Gastrocnemius medialis (tissue), 4 donors: ENCODE measurements around the gene CISD1. TPM values are rescaled to one million over a fixed set of nuclear protein-coding genes. Genes with fewer than 3 reads are reported as not detected.

Source experiments
- ATAC-seq, 2 donors: fragments of 150-250 bp; one replicate each; pipeline ENCODE4 v1.9.1; 2016
- DNase-seq, 2 donors: peaks; one replicate each; pipeline ENCODE4 v3.0.0-alpha.2; 2019
- H3K27ac ChIP-seq, 4 donors: fragments of 200-600 bp; sonication (generic); 1 replicate in 1 of 4; 2 replicates in 3 of 4; pipeline ENCODE4 v1.5.1; 2016 to 2018; ENCODE audit warnings: mild to moderate bottlenecking in 2 of 4, moderate library complexity in 1 of 4
- H3K27me3 ChIP-seq, 3 donors: fragments of 200-600 bp; sonication (generic) in 2 of 3; 1 replicate in 1 of 3; 2 replicates in 2 of 3; pipeline versions ENCODE4 v1.5.1 to v1.6.0; 2016 to 2019; ENCODE audit warnings: mild to moderate bottlenecking in 1 of 3, moderate library complexity in 1 of 3
- H3K36me3 ChIP-seq, 2 donors: fragments of 200-600 bp; sonication (generic) in 1 of 2; one replicate each; pipeline ENCODE4 v1.5.1; 2017 to 2018
- H3K4me1 ChIP-seq, 2 donors: fragments of 200-600 bp; sonication (generic) in 1 of 2; one replicate each; pipeline ENCODE4 v1.5.1; 2016 to 2017; ENCODE audit warnings: mild to moderate bottlenecking in 2 of 2
- H3K4me3 ChIP-seq, 4 donors: fragments of 200-600 bp; sonication (generic) in 3 of 4; 1 replicate in 1 of 4; 2 replicates in 3 of 4; pipeline ENCODE4 v1.5.1; 2016 to 2019; ENCODE audit warnings: mild to moderate bottlenecking in 2 of 4
- H3K9me3 ChIP-seq, 3 donors: fragments of 200-600 bp; sonication (generic) in 2 of 3; 1 replicate in 1 of 3; 2 replicates in 2 of 3; pipeline ENCODE4 v1.5.1; 2016 to 2019
- CTCF ChIP-seq, 5 experiments: fragments of 450-650 bp in 3 of 5; fragments of 200-600 bp in 2 of 5; sonication (generic) in 2 of 5; IDR thresholded peaks in 4 of 5; conservative IDR thresholded peaks in 1 of 5; 1 replicate in 4 of 5; 2 replicates in 1 of 5; pipeline ENCODE4 v1.5.1; 2016 to 2019; ENCODE audit warnings: antibody characterized with exemption in 5 of 5, mild to moderate bottlenecking in 3 of 5, moderate library complexity in 3 of 5
- POLR2A ChIP-seq, 2 donors: fragments of 450-650 bp; IDR thresholded peaks; one replicate each; pipeline ENCODE4 v1.6.1; 2017; ENCODE audit warnings: antibody characterized with exemption in 2 of 2, mild to moderate bottlenecking in 2 of 2, moderate library complexity in 2 of 2
- in situ Hi-C, 4 donors: fragments of 200-750 bp; cut with MboI; loops; one replicate each; pipeline versions ENCODE4 v1.15.0 to v1.8.0; 2017; ENCODE audit warnings: low sequenced_read_pairs in 4 of 4
- intact Hi-C: fragments of 100-400 bp; cut with DNase I; formaldehyde crosslinking; loops from one replicate; pipeline ENCODE4 v1.15.1; 2023; ENCODE audit warnings: low total_unique reads
- total RNA-seq, 4 donors: library from RNA; depleted of rRNA; stranded (reverse); fragments of >200 nt; gene quantifications; one replicate each; pipeline versions ENCODE4 v1.1.0 to v1.2.3, GENCODE V29; 2016

Gene CISD1
- total RNA-seq, 4 donors from 2014 or later = 54.4 to 90.2 (median 71.1) TPM

- in situ Hi-C loops = no loop called here
- Histone ChIP-seq H3K4me3 (no peak overlapping the region), H3K27me3 (no peaks in the 10 kb centered on the region), H3K36me3 (peaks cover 0 to 32% of the 10 kb centered on the region in 2 donors), H3K27ac (no peak overlapping the region), H3K9me3 (no peaks in the 10 kb centered on the region), H3K4me1 (peaks cover 18 to 19% of the 10 kb centered on the region in 2 donors)
- TF ChIP-seq POLR2A (IDR thresholded peaks at IDR 0.05) (no peak), CTCF (IDR thresholded peaks at IDR 0.05 in 4 of 5, conservative IDR thresholded peaks at IDR 0.05 in 1 of 5) (no peak)
- intact Hi-C loops = no loop called here
- no peak for ATAC-seq
- DNase-seq = no peak
Observed at GRCh38 chr10:58278274-58278961, 9.5 kb downstream of the CISD1 start.

- H3K27ac ChIP-seq = no peak overlapping the region
- no peak overlapping the region for H3K4me3 ChIP-seq
- in situ Hi-C loops (no loop called here), intact Hi-C loops (no loop called here)
- ATAC-seq (no peak), DNase-seq (no peak)
- no peaks in the 10 kb centered on the region for H3K9me3 ChIP-seq
- H3K4me1 ChIP-seq = peaks cover 16 to 19% of the 10 kb centered on the region in 2 donors
- TF ChIP-seq POLR2A (IDR thresholded peaks at IDR 0.05) = no peak
- no peak for TF ChIP-seq CTCF (IDR thresholded peaks at IDR 0.05 in 4 of 5, conservative IDR thresholded peaks at IDR 0.05 in 1 of 5)
- no peaks in the 10 kb centered on the region for H3K27me3 ChIP-seq
- H3K36me3 ChIP-seq = peaks cover 0 to 32% of the 10 kb centered on the region in 2 donors
Observed at GRCh38 chr10:58278962-58279307, 10.0 kb downstream of the CISD1 start.

- H3K27me3 ChIP-seq = no peaks in the 10 kb centered on the region
- in situ Hi-C loops (loop anchor here in 1 of 4 donors (5.0 kb wide), 1 partner anchor 93 kb away; no protein-coding TSS in a partner anchor), intact Hi-C loops (no loop called here)
- TF ChIP-seq CTCF (IDR thresholded peaks at IDR 0.05 in 4 of 5, conservative IDR thresholded peaks at IDR 0.05 in 1 of 5) = no peak
- TF ChIP-seq POLR2A (IDR thresholded peaks at IDR 0.05) = no peak
- no peak for ATAC-seq
- no peak for DNase-seq
- peaks cover 6 to 12% of the 10 kb centered on the region in 2 donors for H3K4me1 ChIP-seq
- H3K27ac ChIP-seq = no peak overlapping the region
- no peaks in the 10 kb centered on the region for H3K9me3 ChIP-seq
- H3K4me3 ChIP-seq = no peak overlapping the region
- H3K36me3 ChIP-seq = peaks cover 0 to 32% of the 10 kb centered on the region in 2 donors
Observed at GRCh38 chr10:58280477-58280876, 11.5 kb downstream of the CISD1 start.

GRCh38 chr10:58281092-58281752, 12.3 kb downstream of the CISD1 start:
- no peak overlapping the region for H3K27ac ChIP-seq
- no peak for TF ChIP-seq CTCF (IDR thresholded peaks at IDR 0.05 in 4 of 5, conservative IDR thresholded peaks at IDR 0.05 in 1 of 5)
- TF ChIP-seq POLR2A (IDR thresholded peaks at IDR 0.05) = no peak
- peaks cover 0 to 5% of the 10 kb centered on the region in 2 donors for H3K4me1 ChIP-seq
- intact Hi-C loops = no loop called here
- DNase-seq (no peak), ATAC-seq (no peak)
- H3K27me3 ChIP-seq = no peaks in the 10 kb centered on the region
- peaks cover 0 to 32% of the 10 kb centered on the region in 2 donors for H3K36me3 ChIP-seq
- H3K4me3 ChIP-seq = no peak overlapping the region
- H3K9me3 ChIP-seq = no peaks in the 10 kb centered on the region
- in situ Hi-C loops = loop anchor here in 1 of 4 donors (5.0 kb wide), 1 partner anchor 94 kb away; no protein-coding TSS in a partner anchor
